Mucosa of descending colon (tissue), 3 donors: ENCODE measurements around the gene HCAR2. TPM values are rescaled to one million over a fixed set of nuclear protein-coding genes. Genes with fewer than 3 reads are reported as not detected.
"Not testable (repeated sequence)": the region's sequence is repeated elsewhere in the genome, so short reads cannot be mapped to it uniquely, and the experiment has no call there.

Source experiments
- ATAC-seq: fragments of 200-7000 bp; cut with Tn5 transposase; one replicate; pipeline ENCODE4 v1.9.1; 2020; ENCODE audit warnings: mild to moderate bottlenecking, moderate library complexity
- DNase-seq, 3 donors: peaks; one replicate each; pipeline ENCODE4 v3.0.0-alpha.2; 2020
- H3K36me3 ChIP-seq: fragments of 200-600 bp; one replicate; pipeline ENCODE4 v1.8.0; 2021; ENCODE audit warnings: low read depth, mild to moderate bottlenecking
- H3K4me1 ChIP-seq: fragments of 200-600 bp; one replicate; pipeline ENCODE4 v1.8.0; 2021; ENCODE audit warnings: low read depth, mild to moderate bottlenecking
- H3K4me3 ChIP-seq: fragments of 200-600 bp; one replicate; pipeline ENCODE4 v1.8.0; 2021; ENCODE audit warnings: mild to moderate bottlenecking
- H3K9me3 ChIP-seq: fragments of 200-600 bp; one replicate; pipeline ENCODE4 v1.8.0; 2021; ENCODE audit warnings: mild to moderate bottlenecking
- CTCF ChIP-seq: fragments of 200-600 bp; IDR thresholded peaks from one replicate; pipeline ENCODE4 v1.8.0; 2022; ENCODE audit warnings: antibody characterized with exemption, mild to moderate bottlenecking
- intact Hi-C, 2 donors: fragments of 100-400 bp; cut with DNase I in 1 of 2; cut with micrococcal nuclease in 1 of 2; formaldehyde crosslinking; loops; one replicate each; pipeline versions ENCODE4 v1.11.0 to v1.11.1; 2022; cut with DNase I, micrococcal nuclease
- total RNA-seq, 3 donors: library from RNA; stranded (reverse); fragmentation: NEBNext Ultra II Directional in 2 of 3; extraction: Animal tissue kit (Norgen Biotek cat#: 25700) in 2 of 3; gene quantifications; one replicate each; pipeline versions ENCODE4 v1.2.1 to v1.2.4, GENCODE V29; 2021 to 2023
- donor health status: DM: no; HTN: no; CAD: no; lungs with moderate emphysema.
- donor health status: DM: no; HTN: no; CAD: no.
- donor health status: DM: no; HTN: yes; CAD: no.

HCAR2 gene
- total RNA-seq, 3 donors from 2014 or later: 0.22 to 1.5 TPM; not detected in 1

- no peaks in the 10 kb centered on the region for H3K9me3 ChIP-seq
- DNase-seq (no peak), ATAC-seq (no peak)
- no peaks in the 10 kb centered on the region for H3K36me3 ChIP-seq
- intact Hi-C loops: no loop called here
- no peak for TF ChIP-seq CTCF
- H3K4me1 ChIP-seq: no peaks in the 10 kb centered on the region
- no peak overlapping the region for H3K4me3 ChIP-seq
Observed at GRCh38 chr12:122691566-122691965, 11.6 kb downstream of the HCAR2 start.

DNA sequence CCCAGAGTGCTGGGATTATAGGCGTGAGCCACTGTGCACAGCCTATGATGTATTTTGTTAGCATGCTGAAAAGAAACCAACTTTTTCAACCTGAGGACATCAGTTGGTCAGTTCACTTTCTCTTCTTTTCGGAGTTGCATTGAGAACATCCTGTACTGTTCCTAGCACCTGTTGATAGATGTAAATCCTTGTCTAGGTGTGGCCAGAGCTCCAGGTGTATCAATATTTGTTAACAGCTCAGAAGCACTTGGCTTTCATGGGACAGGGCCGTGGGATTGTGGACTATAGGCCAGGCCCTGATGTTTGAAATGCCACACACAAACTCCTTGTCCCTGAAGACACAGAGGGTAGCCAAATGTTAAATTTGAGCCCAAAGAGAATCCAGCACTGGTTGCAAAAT lies 14.9 kb downstream of the HCAR2 start:
- ATAC-seq: peak; percentile 93
- TF ChIP-seq CTCF: no peak
- peak in 1 of 3 donors; percentile 13 for DNase-seq
- intact Hi-C loops: no loop called here
- Histone ChIP-seq H3K36me3 (no peaks in the 10 kb centered on the region), H3K4me1 (no peaks in the 10 kb centered on the region), H3K4me3 (no peak overlapping the region), H3K9me3 (no peaks in the 10 kb centered on the region)

DNA sequence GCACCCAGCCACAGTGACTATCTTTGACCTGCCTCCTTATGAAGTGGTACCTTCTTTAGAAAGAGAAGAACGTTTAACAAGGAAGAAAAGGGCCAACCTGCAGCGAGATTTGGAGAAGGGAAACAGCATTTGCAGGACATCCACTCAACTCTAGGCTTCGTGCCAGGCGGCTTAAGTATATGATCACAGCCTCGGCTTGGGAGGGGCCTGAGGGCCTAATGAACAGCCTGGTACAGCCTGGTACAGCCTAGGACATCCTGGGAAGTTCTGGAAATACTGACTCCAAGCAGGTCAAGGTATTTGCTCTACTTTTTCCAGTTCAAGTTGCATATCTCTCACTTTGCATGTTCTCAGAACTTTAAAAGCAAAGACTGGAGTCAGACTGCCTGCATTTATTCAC lies 16.1 kb downstream of the HCAR2 start:
- Histone ChIP-seq H3K4me1 (no peaks in the 10 kb centered on the region), H3K36me3 (no peaks in the 10 kb centered on the region), H3K4me3 (no peak overlapping the region), H3K9me3 (no peaks in the 10 kb centered on the region)
- peak; percentile 35 to 71 (median 55) for DNase-seq
- no peak for TF ChIP-seq CTCF
- intact Hi-C loops: no loop called here
- ATAC-seq: peak; percentile 79

DNA sequence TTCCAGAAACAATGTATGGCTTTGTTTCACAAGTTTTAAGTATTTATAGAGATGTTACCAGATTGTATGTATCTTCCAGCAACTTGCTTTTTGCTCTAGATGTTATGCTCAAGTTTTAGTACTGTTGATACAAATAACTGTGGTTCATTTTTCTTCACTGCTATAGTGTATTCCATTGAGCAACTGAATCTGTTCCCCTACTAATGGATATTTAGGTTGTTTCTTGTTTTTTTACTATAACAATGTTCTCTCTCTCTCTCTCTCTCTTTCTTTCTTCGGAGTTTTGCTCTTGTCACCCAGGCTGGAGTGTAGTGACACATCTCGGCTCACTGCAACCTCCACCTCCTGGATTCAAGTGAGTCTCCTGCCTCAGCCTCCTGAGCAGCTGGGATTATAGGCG lies 16.6 kb downstream of the HCAR2 start:
- ATAC-seq (no peak), DNase-seq (no peak)
- H3K4me1 ChIP-seq: no peaks in the 10 kb centered on the region
- H3K9me3 ChIP-seq: no peaks in the 10 kb centered on the region
- intact Hi-C loops: no loop called here
- TF ChIP-seq CTCF: no peak
- H3K36me3 ChIP-seq: no peaks in the 10 kb centered on the region
- H3K4me3 ChIP-seq: no peak overlapping the region

DNA sequence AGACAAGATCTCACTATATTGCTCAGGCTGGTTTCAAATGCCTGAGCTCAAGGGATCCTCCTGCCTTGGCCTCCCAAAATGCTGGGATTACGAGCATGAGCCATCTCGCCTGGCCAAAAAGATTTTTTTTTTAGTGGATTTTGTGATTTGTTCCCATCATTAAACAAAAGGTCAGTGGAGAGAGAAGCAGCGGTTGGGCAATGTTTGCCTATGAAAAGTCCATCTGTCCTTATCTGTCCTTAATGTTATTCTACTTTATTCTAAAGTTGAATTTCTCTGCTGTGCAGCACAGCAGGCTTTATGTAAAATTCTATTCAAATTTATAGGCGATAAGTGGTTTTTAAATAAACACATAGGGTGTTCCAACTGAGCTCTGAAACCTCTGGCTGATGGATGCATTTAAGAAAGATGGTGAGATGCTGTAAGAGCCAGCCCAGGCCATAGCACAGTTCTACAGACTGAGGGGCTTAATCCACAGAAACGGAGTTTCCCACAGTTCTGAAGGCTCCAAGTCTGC lies 18.8 kb downstream of the HCAR2 start:
- no peak for DNase-seq
- no peak for ATAC-seq
- no peaks in the 10 kb centered on the region for H3K36me3 ChIP-seq
- no peak overlapping the region for H3K4me3 ChIP-seq
- TF ChIP-seq CTCF: no peak
- H3K9me3 ChIP-seq: no peaks in the 10 kb centered on the region
- H3K4me1 ChIP-seq: no peaks in the 10 kb centered on the region
- intact Hi-C loops: no loop called here

DNA sequence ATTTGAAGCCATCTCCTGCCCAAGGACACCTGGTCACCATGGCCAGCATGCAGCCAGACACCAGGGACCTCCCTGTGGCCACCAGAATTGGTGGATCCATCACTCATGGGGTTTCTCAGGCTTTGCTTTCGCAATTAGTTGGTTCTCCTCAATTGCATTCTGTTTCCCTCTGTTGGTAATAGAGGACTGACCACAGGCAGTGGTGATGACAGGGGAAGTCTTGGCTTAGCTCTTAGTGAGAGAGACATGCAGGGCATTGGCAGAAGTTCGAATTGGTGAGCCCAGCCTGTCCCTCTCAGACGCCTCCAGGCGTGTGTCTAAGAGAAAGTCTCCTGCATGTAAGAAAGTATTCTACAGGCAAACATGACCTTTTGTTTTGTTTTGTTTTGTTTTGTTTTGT lies 21.3 kb downstream of the HCAR2 start:
- ATAC-seq: peak; percentile 36
- Histone ChIP-seq H3K36me3 (no peaks in the 10 kb centered on the region), H3K9me3 (no peaks in the 10 kb centered on the region)

DNA sequence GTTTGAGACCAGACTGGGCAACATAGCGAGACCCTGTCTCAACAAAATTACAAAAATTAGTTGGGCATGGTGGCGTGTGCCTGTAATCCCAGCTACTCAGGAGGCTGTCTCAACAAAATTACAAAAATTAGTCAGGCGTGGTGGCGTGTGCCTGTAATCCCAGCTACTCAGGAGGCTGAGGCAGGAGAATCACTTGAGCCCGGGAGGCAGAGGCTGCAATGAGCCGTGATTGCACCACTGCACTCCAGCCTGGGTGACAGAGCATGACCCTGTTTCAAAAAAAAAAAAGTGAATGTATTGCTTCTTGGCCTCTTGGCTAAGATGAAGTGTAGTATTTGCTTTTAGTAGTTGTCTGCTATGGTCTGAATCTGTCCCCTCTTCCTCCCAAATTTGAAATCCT lies 22.2 kb downstream of the HCAR2 start:
- ATAC-seq, intact Hi-C loops, H3K9me3 ChIP-seq, H3K36me3 ChIP-seq, DNase-seq, H3K4me3 ChIP-seq, H3K4me1 ChIP-seq: not testable (repeated sequence)

More for the DNA sequence above, 21.3 kb downstream of the HCAR2 start:
- peak in 1 of 3 donors; percentile 6 for DNase-seq
- intact Hi-C loops: no loop called here
- H3K4me3 ChIP-seq: no peak overlapping the region
- TF ChIP-seq CTCF: no peak
- H3K4me1 ChIP-seq: no peaks in the 10 kb centered on the region

DNA sequence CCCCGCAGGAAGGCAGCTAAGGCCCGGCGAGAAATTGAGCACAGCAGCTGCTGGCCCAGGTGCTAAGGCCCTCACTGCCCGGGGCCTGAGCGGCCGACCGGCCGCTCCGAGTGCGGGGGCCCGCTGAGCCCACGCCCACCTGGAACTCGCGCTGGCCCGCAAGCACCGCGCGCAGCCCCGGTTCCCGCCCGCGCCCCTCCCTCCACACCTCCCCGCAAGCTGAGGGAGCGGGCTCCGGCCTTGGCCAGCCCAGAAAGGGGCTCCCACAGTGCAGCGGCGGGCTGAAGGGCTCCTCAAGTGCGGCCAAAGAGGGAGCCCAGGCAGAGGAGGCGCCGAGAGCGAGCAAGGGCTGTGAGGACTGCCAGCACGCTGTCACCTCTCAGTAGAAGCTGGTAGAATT lies 26.4 kb downstream of the HCAR2 start:
- H3K4me3 ChIP-seq, H3K9me3 ChIP-seq, DNase-seq, H3K36me3 ChIP-seq, H3K4me1 ChIP-seq, ATAC-seq, intact Hi-C loops: not testable (repeated sequence)

DNA sequence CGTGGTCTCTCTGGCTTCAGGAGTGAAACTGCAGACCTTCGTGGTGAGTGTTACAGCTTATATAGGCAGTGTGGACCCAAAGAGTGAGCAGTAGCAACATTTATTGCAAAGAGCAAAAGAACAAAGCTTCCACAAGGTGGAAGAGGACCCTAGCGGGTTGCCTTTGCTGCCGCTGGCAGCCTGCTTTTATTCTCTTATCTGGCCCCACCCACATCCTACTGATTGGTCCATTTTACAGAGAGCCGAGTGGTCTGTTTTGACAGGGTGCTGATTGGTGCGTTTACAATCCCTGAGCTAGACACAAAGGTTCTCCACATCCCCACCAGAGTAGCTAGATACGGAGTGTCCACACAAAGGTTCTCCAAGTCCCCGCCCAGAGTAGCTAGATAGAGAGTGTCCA lies 27.1 kb downstream of the HCAR2 start:
- intact Hi-C loops, DNase-seq, H3K4me1 ChIP-seq, H3K9me3 ChIP-seq, ATAC-seq, H3K36me3 ChIP-seq, H3K4me3 ChIP-seq: not testable (repeated sequence)
